ENCODE measurements around the gene VAV3.
A peak's percentile ranks its signal among the peaks of the same experiment; 100 is the strongest.
"Not testable (repeated sequence)": the region's sequence is repeated elsewhere in the genome, so short reads cannot be mapped to it uniquely, and the experiment has no call there.

The VAV3 gene

GRCh38 chr1:107965110-107965991 lies at the start of gene VAV3:
TSS of gene VAV3 (minus strand) at chr1:107965180. CDS start at chr1:107964869, 311 bp downstream.
- DNase-seq = peak; percentile 76 to 87

GRCh38 chr1:108012553-108012952 lies 47.6 kb upstream of the VAV3 start:
- peak in 1 of 2 experiments; percentile 44 for DNase-seq

- no peak for DNase-seq
These were observed 46.3 kb upstream of the VAV3 start for GRCh38 chr1:108011295-108011694.

- no peak for DNase-seq
These were observed 45.6 kb upstream of the VAV3 start for GRCh38 chr1:108010581-108010980.

GRCh38 chr1:108009603-108010195 lies 44.7 kb upstream of the VAV3 start:
- peak in 1 of 2 experiments; percentile 61 for DNase-seq

GRCh38 chr1:108007531-108007930 lies 42.6 kb upstream of the VAV3 start:
- DNase-seq = no peak

- DNase-seq = no peak
These were observed 42.1 kb upstream of the VAV3 start for GRCh38 chr1:108007070-108007469.

- DNase-seq = not testable (repeated sequence)
These were observed 39.9 kb upstream of the VAV3 start for GRCh38 chr1:108004919-108005318.

GRCh38 chr1:108000620-108001111 lies 35.7 kb upstream of the VAV3 start:
- no peak for DNase-seq

- DNase-seq = no peak
These were observed 35.2 kb upstream of the VAV3 start for GRCh38 chr1:108000184-108000583.

- no peak for DNase-seq
These were observed 32.9 kb upstream of the VAV3 start for GRCh38 chr1:107997866-107998265.

- peak in 1 of 2 experiments; percentile 17 for DNase-seq
These were observed 28.9 kb upstream of the VAV3 start for GRCh38 chr1:107993920-107994319.

- DNase-seq = no peak
These were observed 27.4 kb upstream of the VAV3 start for GRCh38 chr1:107992347-107992746.

GRCh38 chr1:107991371-107992066 lies 26.5 kb upstream of the VAV3 start:
- DNase-seq = no peak

GRCh38 chr1:107990606-107991005 lies 25.6 kb upstream of the VAV3 start:
- DNase-seq = no peak

GRCh38 chr1:107981277-107981676 lies 16.3 kb upstream of the VAV3 start:
- no peak for DNase-seq

GRCh38 chr1:107979926-107980325 lies 14.9 kb upstream of the VAV3 start:
- DNase-seq = no peak

GRCh38 chr1:107979088-107979487 lies 14.1 kb upstream of the VAV3 start:
- DNase-seq = no peak

GRCh38 chr1:107976836-107977235 lies 11.9 kb upstream of the VAV3 start:
- DNase-seq = no peak

- DNase-seq = no peak
These were observed 11.5 kb upstream of the VAV3 start for GRCh38 chr1:107976431-107976830.

GRCh38 chr1:107975851-107976250 lies 10.9 kb upstream of the VAV3 start:
- no peak for DNase-seq

- no peak for DNase-seq
These were observed 9.1 kb upstream of the VAV3 start for GRCh38 chr1:107974090-107974489.

GRCh38 chr1:107972391-107973180 lies 7.6 kb upstream of the VAV3 start:
- no peak for DNase-seq
